HG03139 (cell line): ENCODE measurements around the gene IRX6.

Experiments used
- ATAC-seq: cut with Tn5 transposase; IDR thresholded peaks from one replicate; pipeline ENCODE4 v1.9.1; 2021; ENCODE audit not compliant: unreplicated experiment

Gene IRX6

GRCh38 chr16:55323637-55324271 is at the start of gene IRX6:
TSS of gene IRX6 (plus strand) at chr16:55324203. CDS start at chr16:55325092, 889 bp downstream.
- ATAC-seq, result no peak

GRCh38 chr16:55274391-55274790 is 49.6 kb upstream of the IRX6 start:
- no peak for ATAC-seq

- ATAC-seq, result no peak
These were observed 48.8 kb upstream of the IRX6 start for GRCh38 chr16:55275167-55275566.

- ATAC-seq, result no peak
These were observed 48.1 kb upstream of the IRX6 start for GRCh38 chr16:55275869-55276268.

GRCh38 chr16:55277536-55277935 is 46.5 kb upstream of the IRX6 start:
- ATAC-seq, result no peak

GRCh38 chr16:55279598-55279997 is 44.4 kb upstream of the IRX6 start:
- ATAC-seq, result no peak

- no peak for ATAC-seq
These were observed 43.4 kb upstream of the IRX6 start for GRCh38 chr16:55280587-55280986.

- ATAC-seq, result no peak
These were observed 41.6 kb upstream of the IRX6 start for GRCh38 chr16:55282441-55282840.

- no peak for ATAC-seq
These were observed 39.9 kb upstream of the IRX6 start for GRCh38 chr16:55283812-55284717.

GRCh38 chr16:55284718-55285099 is 39.3 kb upstream of the IRX6 start:
- no peak for ATAC-seq

- ATAC-seq, result no peak
These were observed 38.4 kb upstream of the IRX6 start for GRCh38 chr16:55285586-55285985.

GRCh38 chr16:55289353-55289752 is 34.6 kb upstream of the IRX6 start:
- ATAC-seq, result no peak

GRCh38 chr16:55291847-55292246 is 32.2 kb upstream of the IRX6 start:
- ATAC-seq, result no peak

GRCh38 chr16:55292491-55292890 is 31.5 kb upstream of the IRX6 start:
- no peak for ATAC-seq

GRCh38 chr16:55294129-55294528 is 29.9 kb upstream of the IRX6 start:
- ATAC-seq, result no peak

- ATAC-seq, result no peak
These were observed 29.1 kb upstream of the IRX6 start for GRCh38 chr16:55294931-55295342.

- no peak for ATAC-seq
These were observed 26.7 kb upstream of the IRX6 start for GRCh38 chr16:55297062-55297909.

- no peak for ATAC-seq
These were observed 26.0 kb upstream of the IRX6 start for GRCh38 chr16:55297910-55298479.

GRCh38 chr16:55301385-55302008 is 22.5 kb upstream of the IRX6 start:
- ATAC-seq, result no peak

- ATAC-seq, result no peak
These were observed 21.4 kb upstream of the IRX6 start for GRCh38 chr16:55302635-55303034.

GRCh38 chr16:55308973-55309372 is 15.0 kb upstream of the IRX6 start:
- ATAC-seq, result no peak
